Naive thymus-derived CD4-positive, alpha-beta T cell (primary cell): ENCODE results near the gene SCD5. TPM values are rescaled to one million over a fixed set of nuclear protein-coding genes. Genes with fewer than 3 reads are reported as not detected.

Source experiments
- ATAC-seq: fragments of 150-1000 bp; cut with Tn5 transposase; 2 replicates; pipeline ENCODE4 v1.10.0; 2021; ENCODE audit warnings: mild to moderate bottlenecking, moderate library complexity
- CTCF ChIA-PET: fragments of 350-600 bp; sonication (Branson Sonifier 250); formaldehyde crosslinking; loops from one replicate; lab custom pipeline; 2021; ENCODE audit warnings: antibody characterized with exemption; lab: Charles Lee
- POLR2A ChIA-PET: fragments of 350-600 bp; sonication (Branson Sonifier 250); formaldehyde crosslinking; loops from one replicate; lab custom pipeline; 2021; ENCODE audit warnings: antibody characterized with exemption, inconsistent platforms; lab: Charles Lee
- DNase-seq, 9 donors: peaks; one replicate each; pipeline versions ENCODE4 v3.0.0 to v3.0.0-alpha.2; 2020 to 2022; ENCODE audit warnings: mixed read lengths in 1 of 9
- H3K27ac ChIP-seq: one replicate; pipeline ENCODE4 v1.7.0; 2013; ENCODE audit warnings: mild to moderate bottlenecking, low read depth, low read length, moderate library complexity
- H3K27me3 ChIP-seq, 2 donors: one replicate each; pipeline ENCODE4 v1.7.0; 2013; ENCODE audit warnings: low read length in 2 of 2, mild to moderate bottlenecking in 2 of 2, moderate library complexity in 2 of 2; ENCODE audit not compliant: control insufficient read depth in 2 of 2, insufficient read depth in 2 of 2
- H3K36me3 ChIP-seq, 3 experiments: 1 replicate in 2 of 3; 2 replicates in 1 of 3; pipeline ENCODE4 v1.7.0; 2013; ENCODE audit warnings: low read length in 3 of 3, mild to moderate bottlenecking in 3 of 3, moderate library complexity in 1 of 3; ENCODE audit not compliant: insufficient read depth in 3 of 3, control insufficient read depth in 2 of 3
- H3K4me1 ChIP-seq, 2 donors: one replicate each; pipeline ENCODE4 v1.7.0; 2013; ENCODE audit warnings: low read length in 2 of 2, mild to moderate bottlenecking in 2 of 2, moderate library complexity in 1 of 2; ENCODE audit not compliant: control insufficient read depth in 2 of 2, insufficient read depth in 2 of 2
- H3K4me3 ChIP-seq: 2 replicates; pipeline ENCODE4 v1.7.0; 2013; ENCODE audit warnings: mild to moderate bottlenecking, low read length
- H3K9me3 ChIP-seq, 3 experiments: 1 replicate in 2 of 3; 2 replicates in 1 of 3; pipeline ENCODE4 v1.7.0; 2013; ENCODE audit warnings: low read length in 3 of 3; ENCODE audit not compliant: control insufficient read depth in 2 of 3
- H3K27ac Mint-ChIP-seq, 9 donors: one replicate each; pipeline ENCODE4 v1.8.0; 2020 to 2022; ENCODE audit warnings: mixed read lengths in 9 of 9, mild to moderate bottlenecking in 8 of 9, moderate library complexity in 5 of 9, inconsistent platforms in 2 of 9
- H3K27me3 Mint-ChIP-seq, 5 donors: one replicate each; pipeline ENCODE4 v1.8.0; 2021 to 2022; ENCODE audit warnings: mixed read lengths in 5 of 5, mild to moderate bottlenecking in 1 of 5
- H3K36me3 Mint-ChIP-seq, 5 donors: one replicate each; pipeline ENCODE4 v1.8.0; 2020 to 2022; ENCODE audit warnings: mixed read lengths in 5 of 5, mild to moderate bottlenecking in 3 of 5, inconsistent platforms in 1 of 5
- H3K4me1 Mint-ChIP-seq, 7 donors: one replicate each; pipeline ENCODE4 v1.8.0; 2020 to 2022; ENCODE audit warnings: mixed read lengths in 7 of 7, mild to moderate bottlenecking in 3 of 7, inconsistent platforms in 1 of 7
- H3K4me3 Mint-ChIP-seq, 10 donors: one replicate each; pipeline ENCODE4 v1.8.0; 2020 to 2022; ENCODE audit warnings: mild to moderate bottlenecking in 10 of 10, mixed read lengths in 10 of 10, moderate library complexity in 6 of 10, inconsistent platforms in 2 of 10
- H3K9me3 Mint-ChIP-seq, 11 donors: one replicate each; pipeline ENCODE4 v1.8.0; 2020 to 2022; ENCODE audit warnings: mixed read lengths in 11 of 11, mild to moderate bottlenecking in 4 of 11, inconsistent platforms in 1 of 11, moderate library complexity in 1 of 11
- intact Hi-C, 2 donors: fragments of 100-400 bp; cut with micrococcal nuclease; formaldehyde crosslinking; loops; one replicate each; pipeline ENCODE4 v1.15.1; 2023
- polyA plus RNA-seq, 2 donors: library from polyadenylated mRNA; unstranded; fragments of 300-500 nt; fragmentation: Illumina TruSeq; gene quantifications; one replicate each; pipeline ENCODE4 v1.2.3, GENCODE V29; 2021
- total RNA-seq, 6 experiments: library from RNA in 5 of 6; stranded (reverse) in 5 of 6; gene quantifications; 1 replicate in 5 of 6; 2 replicates in 1 of 6; pipeline ENCODE4 v1.2.3 and lab custom pipeline; 2021 to 2026

The SCD5 gene
- total and polyA plus RNA-seq, 7 experiments from 2014 or later, result 0.13 to 1.5 (median 0.44) TPM; not detected in 4

DNA sequence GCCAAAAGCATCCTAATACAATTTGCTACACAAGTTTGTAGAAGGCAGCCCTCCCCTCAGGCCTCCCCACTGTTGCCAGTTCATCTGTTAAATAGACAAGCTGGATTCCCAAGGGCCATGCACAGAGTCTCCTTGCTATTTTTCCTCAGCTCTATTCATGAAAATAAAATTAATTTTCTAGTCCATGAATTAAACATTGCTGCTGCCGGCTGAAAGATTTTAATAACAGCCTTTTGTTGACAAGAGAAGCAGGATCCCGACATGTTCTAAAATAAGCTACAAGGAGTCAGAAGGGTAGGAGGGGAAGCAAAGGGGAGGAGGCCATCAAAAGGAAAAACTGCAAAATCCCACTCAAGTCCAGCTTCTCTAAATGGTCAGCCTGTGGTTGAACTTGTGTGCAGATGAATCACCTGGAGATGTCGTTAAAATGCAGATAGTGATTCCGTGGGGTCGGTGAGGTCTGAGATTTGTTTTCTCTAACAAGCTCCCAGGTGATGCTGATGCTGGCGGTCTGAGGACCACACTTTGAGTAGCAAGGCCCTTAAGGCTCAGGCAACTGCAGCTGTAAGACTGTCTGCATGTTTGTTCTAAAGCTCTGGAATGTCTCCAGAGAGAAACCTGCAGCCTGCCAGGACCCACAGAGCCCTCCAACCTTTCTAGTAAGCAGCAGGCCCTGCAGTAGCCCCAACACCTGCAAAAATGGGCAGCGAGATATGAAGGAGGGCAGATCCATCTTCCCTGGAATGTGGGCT, 9.4 kb downstream of the SCD5 start:
- Histone ChIP-seq H3K27me3 (no peaks in the 10 kb centered on the region), H3K4me1 (no peaks in the 10 kb centered on the region), H3K9me3 (no peaks in the 10 kb centered on the region)

DNA sequence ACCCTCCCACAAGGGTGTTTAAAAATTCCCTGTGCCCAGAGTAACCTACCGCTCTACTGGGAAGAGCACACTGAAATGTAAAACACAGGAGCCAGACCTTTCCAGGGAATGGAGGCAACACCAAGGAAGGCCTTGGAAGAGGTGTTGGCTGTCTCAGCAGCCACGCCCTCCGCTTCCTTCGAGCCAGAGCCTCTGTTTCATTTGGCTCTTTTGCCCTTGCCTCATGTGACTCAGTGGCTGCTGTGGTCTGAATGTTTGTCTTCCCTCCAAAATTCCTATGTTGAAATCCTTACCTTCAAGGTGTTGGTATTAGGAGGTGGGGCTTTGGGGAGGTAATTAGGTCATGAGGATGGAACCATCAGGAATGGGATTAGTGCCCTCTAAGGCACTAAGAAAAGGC, 11.3 kb downstream of the SCD5 start:
- Mint-ChIP-seq H3K36me3 (no peaks in the 10 kb centered on the region), H3K9me3 (no peaks in the 10 kb centered on the region), H3K27ac (no peak overlapping the region), H3K4me3 (no peak overlapping the region), H3K4me1 (no peaks in the 10 kb centered on the region), H3K27me3 (peaks cover 0 to 28% (median 14%) of the 10 kb centered on the region in 5 donors)
- no peak for DNase-seq
- Histone ChIP-seq H3K27ac (no peak overlapping the region), H3K9me3 (no peaks in the 10 kb centered on the region), H3K36me3 (no peaks in the 10 kb centered on the region), H3K4me3 (no peak overlapping the region), H3K27me3 (no peaks in the 10 kb centered on the region), H3K4me1 (no peaks in the 10 kb centered on the region)
- CTCF ChIA-PET, result no interaction called here
- POLR2A ChIA-PET, result no interaction called here
- no peak for ATAC-seq
- intact Hi-C loops, result no loop called here

More for the DNA sequence above, 9.4 kb downstream of the SCD5 start:
- no peaks in the 10 kb centered on the region for H3K36me3 ChIP-seq
- no peak overlapping the region for H3K4me3 ChIP-seq
- Mint-ChIP-seq H3K4me1 (no peaks in the 10 kb centered on the region), H3K36me3 (no peaks in the 10 kb centered on the region), H3K27me3 (peaks cover 0 to 39% (median 17%) of the 10 kb centered on the region in 5 donors), H3K4me3 (no peak overlapping the region), H3K9me3 (no peaks in the 10 kb centered on the region), H3K27ac (no peak overlapping the region)
- POLR2A ChIA-PET, result no interaction called here
- CTCF ChIA-PET, result no interaction called here
- DNase-seq (no peak), ATAC-seq (no peak)
- no peak overlapping the region for H3K27ac ChIP-seq
- intact Hi-C loops, result no loop called here

DNA sequence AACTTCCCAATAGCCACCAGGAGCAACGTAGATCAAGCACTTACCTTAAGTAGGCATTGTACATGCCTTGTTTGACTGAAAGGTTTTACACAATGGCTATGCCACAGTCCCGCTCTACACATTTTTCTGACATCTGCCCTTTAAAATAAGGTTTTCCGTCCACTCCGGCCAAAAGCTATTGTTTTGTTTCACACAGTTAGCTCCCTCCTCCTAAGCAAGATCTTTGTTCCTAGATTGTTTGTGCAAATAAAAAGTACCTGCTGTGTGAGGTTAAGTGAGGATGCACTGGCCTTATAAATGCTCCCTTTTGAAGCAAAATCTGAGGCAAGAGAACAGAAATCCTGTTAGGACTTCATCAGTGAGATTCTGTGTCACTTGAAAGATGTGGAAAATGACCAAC, 11.8 kb downstream of the SCD5 start:
- DNase-seq, result no peak
- Mint-ChIP-seq H3K9me3 (no peaks in the 10 kb centered on the region), H3K27me3 (peaks cover 0 to 27% (median 14%) of the 10 kb centered on the region in 5 donors), H3K27ac (no peak overlapping the region), H3K36me3 (no peaks in the 10 kb centered on the region), H3K4me1 (no peaks in the 10 kb centered on the region), H3K4me3 (no peak overlapping the region)
- no peaks in the 10 kb centered on the region for H3K27me3 ChIP-seq
- no peaks in the 10 kb centered on the region for H3K4me1 ChIP-seq
- CTCF ChIA-PET, result no interaction called here
- intact Hi-C loops, result no loop called here
- no peaks in the 10 kb centered on the region for H3K9me3 ChIP-seq
- no peak overlapping the region for H3K27ac ChIP-seq
- no peak for ATAC-seq
- H3K36me3 ChIP-seq, result no peaks in the 10 kb centered on the region
- no peak overlapping the region for H3K4me3 ChIP-seq
- POLR2A ChIA-PET, result no interaction called here

DNA sequence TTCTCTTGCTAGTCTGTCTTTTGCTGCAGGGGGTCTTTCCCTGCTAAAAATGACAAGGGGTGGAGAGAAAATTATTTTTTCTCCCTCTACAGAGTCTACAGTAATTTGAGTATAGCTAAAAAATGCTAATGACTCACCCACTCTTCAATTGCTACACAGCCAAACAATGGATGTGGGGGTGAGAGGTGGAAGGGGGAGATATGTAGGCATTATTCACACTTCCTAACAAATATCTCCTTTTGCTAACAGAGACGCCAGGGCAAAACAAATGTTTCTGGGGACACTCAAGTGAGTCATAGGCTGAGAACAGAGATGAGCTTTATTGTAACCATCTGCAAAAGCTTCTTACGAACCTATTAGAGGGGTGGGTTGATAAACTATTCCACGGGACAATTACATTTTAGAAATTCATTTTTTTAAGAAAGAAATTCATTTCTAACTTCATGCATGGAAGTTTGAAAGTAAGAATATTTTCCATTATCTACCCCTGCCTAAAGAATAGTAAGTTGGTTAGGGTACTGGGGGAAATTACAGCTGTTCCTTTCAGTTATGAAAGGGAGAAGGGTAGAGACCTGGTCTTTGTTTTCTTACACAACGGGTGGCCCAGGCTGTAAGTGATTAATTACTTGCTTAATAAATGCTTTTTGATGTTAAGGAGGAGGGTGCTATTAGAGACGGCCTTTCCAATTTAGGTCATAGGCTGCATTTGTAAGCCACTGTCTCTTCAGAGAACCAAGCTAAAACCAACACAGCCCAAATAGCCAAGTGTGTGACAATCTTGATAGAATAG, 12.8 kb downstream of the SCD5 start:
- Mint-ChIP-seq H3K4me3 (no peak overlapping the region), H3K9me3 (no peaks in the 10 kb centered on the region), H3K27me3 (peaks cover 0 to 25% (median 11%) of the 10 kb centered on the region in 5 donors), H3K27ac (no peak overlapping the region), H3K36me3 (no peaks in the 10 kb centered on the region), H3K4me1 (no peaks in the 10 kb centered on the region)
- ChIA-PET CTCF (no interaction called here), POLR2A (no interaction called here)
- Histone ChIP-seq H3K4me1 (no peaks in the 10 kb centered on the region), H3K4me3 (no peak overlapping the region), H3K36me3 (no peaks in the 10 kb centered on the region), H3K9me3 (no peaks in the 10 kb centered on the region), H3K27ac (no peak overlapping the region), H3K27me3 (no peaks in the 10 kb centered on the region)
- ATAC-seq, result no peak
- intact Hi-C loops, result no loop called here
- no peak for DNase-seq

DNA sequence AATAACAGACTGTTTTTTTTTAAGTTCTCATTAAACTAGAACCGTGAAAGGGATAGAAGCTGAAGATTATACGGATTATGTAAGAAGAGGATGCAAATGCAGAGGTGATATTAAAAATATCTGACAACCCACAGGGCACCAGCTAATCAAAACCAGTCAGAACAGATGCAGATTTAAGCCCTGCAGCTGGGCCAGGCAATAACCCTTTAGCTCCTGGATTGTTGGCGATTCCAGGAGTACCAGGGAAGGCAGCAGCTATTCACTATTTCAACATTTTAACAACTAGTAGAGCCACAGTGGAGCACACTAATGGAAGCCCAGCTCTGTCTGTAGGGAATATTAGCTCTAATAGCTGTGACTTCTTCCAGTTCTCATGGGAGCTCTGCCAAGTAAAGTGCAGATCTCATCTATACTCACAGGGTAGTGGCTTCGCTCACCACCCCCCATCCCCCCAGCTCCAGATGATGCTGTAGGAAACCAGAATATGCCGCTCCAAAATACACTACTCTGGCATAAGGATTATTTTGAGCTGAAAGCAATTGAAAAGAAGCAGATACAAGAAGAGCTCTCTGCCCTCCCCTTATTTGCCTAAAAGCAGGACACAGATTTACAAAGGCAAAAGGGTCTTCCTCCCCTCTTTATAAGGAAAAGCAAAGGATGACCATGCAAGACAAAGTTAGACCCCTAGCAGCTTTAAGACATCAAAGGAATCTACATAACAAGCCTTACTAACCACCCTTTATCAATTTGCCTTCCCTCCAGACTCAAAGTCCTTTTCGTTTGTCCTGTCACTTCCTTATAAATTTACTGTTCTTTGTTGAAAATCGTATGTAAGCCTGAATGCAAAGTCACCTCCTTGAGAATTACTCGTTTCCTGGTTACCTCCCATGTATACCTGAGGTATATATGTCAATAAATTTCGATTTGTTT, 13.7 kb downstream of the SCD5 start:
- DNase-seq (no peak), ATAC-seq (no peak)
- H3K4me1 ChIP-seq, result no peaks in the 10 kb centered on the region
- H3K4me3 ChIP-seq, result no peak overlapping the region
- no peak overlapping the region for H3K27ac ChIP-seq
- CTCF ChIA-PET, result no interaction called here
- H3K4me3 Mint-ChIP-seq, result no peak overlapping the region
- H3K9me3 ChIP-seq, result no peaks in the 10 kb centered on the region
- intact Hi-C loops, result no loop called here
- POLR2A ChIA-PET, result no interaction called here
- H3K27me3 ChIP-seq, result no peaks in the 10 kb centered on the region
- peaks cover 0 to 25% (median 11%) of the 10 kb centered on the region in 5 donors for H3K27me3 Mint-ChIP-seq
- H3K9me3 Mint-ChIP-seq, result no peaks in the 10 kb centered on the region
- H3K36me3 Mint-ChIP-seq, result no peaks in the 10 kb centered on the region
- H3K27ac Mint-ChIP-seq, result no peak overlapping the region
- H3K36me3 ChIP-seq, result no peaks in the 10 kb centered on the region
- H3K4me1 Mint-ChIP-seq, result no peaks in the 10 kb centered on the region

DNA sequence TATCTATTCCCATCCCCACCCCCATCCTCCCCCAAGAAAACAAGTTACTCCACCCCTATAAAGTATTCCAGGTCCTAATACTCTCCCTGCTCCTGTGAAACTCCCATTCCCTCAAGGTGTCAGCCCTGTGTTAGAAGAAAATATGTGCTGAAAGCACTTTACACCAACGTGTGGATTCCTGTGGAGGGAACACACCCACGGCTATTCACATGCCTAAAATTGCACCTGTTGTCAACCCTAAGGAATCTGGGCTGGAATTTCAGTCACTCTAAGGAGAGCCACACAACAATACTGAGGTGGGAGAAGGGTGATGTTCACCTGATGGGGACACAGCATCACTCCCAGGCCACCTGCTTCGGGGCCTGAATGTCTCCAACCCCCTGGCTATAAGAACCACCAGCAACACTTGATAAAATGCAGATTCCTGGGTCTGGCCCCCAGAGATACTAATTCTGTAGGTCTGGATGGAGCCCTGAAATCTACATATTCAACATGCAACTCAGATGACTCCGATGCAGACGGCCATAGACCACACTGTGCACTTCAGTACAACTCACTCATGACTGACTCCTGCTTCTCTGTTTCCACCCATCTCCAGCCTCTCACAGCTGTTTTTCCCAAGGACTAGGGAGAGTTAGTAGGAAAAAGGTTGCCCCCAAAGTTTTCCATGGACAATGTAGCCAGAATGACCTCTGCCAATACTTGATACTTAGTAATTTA, 15.8 kb downstream of the SCD5 start:
- H3K27ac ChIP-seq, result no peak overlapping the region
- H3K4me1 Mint-ChIP-seq, result no peaks in the 10 kb centered on the region
- no peak overlapping the region for H3K4me3 ChIP-seq
- H3K4me3 Mint-ChIP-seq, result no peak overlapping the region
- DNase-seq (no peak), ATAC-seq (no peak)
- no peaks in the 10 kb centered on the region for H3K27me3 ChIP-seq
- H3K27me3 Mint-ChIP-seq, result peaks cover 0 to 23% (median 6%) of the 10 kb centered on the region in 5 donors
- no peaks in the 10 kb centered on the region for H3K36me3 Mint-ChIP-seq
- ChIA-PET POLR2A (no interaction called here), CTCF (no interaction called here)
- H3K9me3 Mint-ChIP-seq, result no peaks in the 10 kb centered on the region
- no peaks in the 10 kb centered on the region for H3K9me3 ChIP-seq
- H3K4me1 ChIP-seq, result no peaks in the 10 kb centered on the region
- H3K27ac Mint-ChIP-seq, result no peak overlapping the region
- no peaks in the 10 kb centered on the region for H3K36me3 ChIP-seq
- intact Hi-C loops, result no loop called here
